ENCODE measurements around the gene RMDN2. TPM values are rescaled to one million over a fixed set of nuclear protein-coding genes. Genes with fewer than 3 reads are reported as not detected.

Gene RMDN2
- total RNA-seq, 1 donor, result 9.6 TPM

- no peak overlapping the region for H3K4me3 ChIP-seq (ENCODE audit: low read depth, low read length)
- no peak for DNase-seq (ENCODE audit: low read depth)
- TF ChIP-seq CTCF (IDR thresholded peaks at IDR 0.05; ENCODE audit: insufficient read depth, low read length), result no peak
These were observed 9.3 kb upstream of the RMDN2 start for GRCh38 chr2:37915773-37916172.

GRCh38 chr2:37916512-37917082 is 8.5 kb upstream of the RMDN2 start:
- peak; percentile 100 for DNase-seq (ENCODE audit: low read depth)
- H3K4me3 ChIP-seq (ENCODE audit: low read depth, low read length), result no peak overlapping the region
- TF ChIP-seq CTCF (IDR thresholded peaks at IDR 0.05; ENCODE audit: insufficient read depth, low read length), result no peak

GRCh38 chr2:37917281-37918228 is 7.5 kb upstream of the RMDN2 start:
- no peak for TF ChIP-seq CTCF (IDR thresholded peaks at IDR 0.05; ENCODE audit: insufficient read depth, low read length)
- H3K4me3 ChIP-seq (ENCODE audit: low read depth, low read length), result peak overlapping the region; percentile 4
- peak; percentile 64 for DNase-seq (ENCODE audit: low read depth)

- H3K4me3 ChIP-seq (ENCODE audit: low read depth, low read length), result no peak overlapping the region
- DNase-seq (ENCODE audit: low read depth), result no peak
- TF ChIP-seq CTCF (IDR thresholded peaks at IDR 0.05; ENCODE audit: insufficient read depth, low read length), result no peak
These were observed 6.3 kb upstream of the RMDN2 start for GRCh38 chr2:37918742-37919186.

- no peak for TF ChIP-seq CTCF (IDR thresholded peaks at IDR 0.05; ENCODE audit: insufficient read depth, low read length)
- no peak overlapping the region for H3K4me3 ChIP-seq (ENCODE audit: low read depth, low read length)
- DNase-seq (ENCODE audit: low read depth), result no peak
These were observed 5.5 kb upstream of the RMDN2 start for GRCh38 chr2:37919631-37920032.

GRCh38 chr2:37920570-37920969 is 4.5 kb upstream of the RMDN2 start:
- H3K4me3 ChIP-seq (ENCODE audit: low read depth, low read length), result no peak overlapping the region
- TF ChIP-seq CTCF (IDR thresholded peaks at IDR 0.05; ENCODE audit: insufficient read depth, low read length), result no peak
- no peak for DNase-seq (ENCODE audit: low read depth)
